ENCODE measurements around the gene GPR161.

GPR161 gene

DNA sequence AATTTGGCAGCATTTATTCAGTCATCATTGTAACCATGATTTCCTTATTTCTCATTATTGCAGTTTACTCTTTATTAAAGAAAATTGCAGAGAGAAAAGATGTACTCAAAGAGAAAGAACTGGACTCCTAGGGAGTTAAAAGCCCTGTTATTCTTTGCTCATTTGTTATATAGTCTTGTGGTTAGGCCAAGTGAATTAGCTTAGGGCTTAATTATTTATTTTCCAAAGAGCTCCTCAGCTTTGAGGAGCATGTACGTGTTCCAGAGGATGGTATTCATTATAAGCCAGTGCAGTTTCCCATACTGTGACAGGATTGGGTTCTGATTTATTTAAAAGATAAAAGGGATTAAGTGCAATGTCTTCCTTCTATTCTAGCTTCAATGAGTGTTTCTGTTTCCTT lies 86.4 kb downstream of the GPR161 start:
- H3K4me2 ChIP-seq (ENCODE audit: low read length): no peak overlapping the region
- no peak overlapping the region for H3K4me3 ChIP-seq (ENCODE audit: low read length)
- H3K27me3 ChIP-seq (ENCODE audit: control insufficient read depth, insufficient read depth, low read length): no peaks in the 10 kb centered on the region
- H3K36me3 ChIP-seq (ENCODE audit: insufficient read depth, low read length): peaks cover 27% of the 10 kb centered on the region
- H3K9ac ChIP-seq (ENCODE audit: low read depth, low read length): no peak overlapping the region
- H3K4me1 ChIP-seq (ENCODE audit: control insufficient read depth, insufficient read depth, low read length): no peaks in the 10 kb centered on the region
- H3K9me3 ChIP-seq (replicated peaks; ENCODE audit: low read length): no peaks in the 10 kb centered on the region

DNA sequence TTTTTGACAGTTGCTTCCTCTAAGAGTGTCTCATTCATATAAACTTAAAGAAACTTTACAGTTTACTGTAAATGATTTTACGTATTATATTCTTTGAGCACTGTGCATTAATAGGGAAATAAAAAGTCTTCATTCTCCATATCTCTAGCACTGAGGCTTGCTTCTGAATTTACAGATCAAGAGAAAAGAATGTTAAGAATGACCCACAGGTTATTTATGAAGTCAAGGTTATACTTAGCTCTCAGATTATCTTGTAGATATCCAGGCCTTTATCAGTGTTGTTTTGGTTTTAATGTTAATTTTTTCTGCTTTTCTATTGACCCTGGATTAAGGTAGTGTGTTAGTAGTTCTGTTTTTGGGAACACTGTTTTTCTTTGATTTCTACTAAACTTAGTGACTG lies 91.4 kb downstream of the GPR161 start:
- Histone ChIP-seq H3K4me1 (ENCODE audit: control insufficient read depth, insufficient read depth, low read length) (no peaks in the 10 kb centered on the region), H3K9ac (ENCODE audit: low read depth, low read length) (no peak overlapping the region), H3K4me2 (ENCODE audit: low read length) (no peak overlapping the region), H3K4me3 (ENCODE audit: low read length) (no peak overlapping the region), H3K36me3 (ENCODE audit: insufficient read depth, low read length) (peaks cover 47% of the 10 kb centered on the region), H3K27me3 (ENCODE audit: control insufficient read depth, insufficient read depth, low read length) (no peaks in the 10 kb centered on the region), H3K9me3 (replicated peaks; ENCODE audit: low read length) (no peaks in the 10 kb centered on the region)

DNA sequence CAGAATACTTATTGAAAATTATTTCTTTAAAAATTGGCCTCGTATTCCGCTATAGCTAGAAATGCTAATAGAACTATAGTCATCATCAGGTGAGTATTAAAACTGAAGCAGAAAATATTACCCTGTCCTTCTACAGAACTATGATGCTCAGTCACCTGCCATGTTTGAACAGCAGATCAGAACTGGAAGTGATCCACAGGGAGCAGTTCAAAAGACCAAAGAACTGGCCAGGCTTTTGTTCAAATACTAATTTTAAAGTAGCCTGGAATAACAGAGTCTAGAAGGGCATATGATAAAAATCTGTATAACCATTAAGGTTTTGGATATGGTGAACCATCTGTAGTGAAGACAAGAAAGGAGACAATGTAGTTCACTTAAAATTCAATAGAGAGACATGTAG lies 94.4 kb downstream of the GPR161 start:
- H3K27me3 ChIP-seq (ENCODE audit: control insufficient read depth, insufficient read depth, low read length): no peaks in the 10 kb centered on the region
- no peak overlapping the region for H3K4me3 ChIP-seq (ENCODE audit: low read length)
- H3K9ac ChIP-seq (ENCODE audit: low read depth, low read length): no peak overlapping the region
- H3K4me2 ChIP-seq (ENCODE audit: low read length): no peak overlapping the region
- H3K9me3 ChIP-seq (replicated peaks; ENCODE audit: low read length): no peaks in the 10 kb centered on the region
- H3K36me3 ChIP-seq (ENCODE audit: insufficient read depth, low read length): peaks cover 35% of the 10 kb centered on the region
- H3K4me1 ChIP-seq (ENCODE audit: control insufficient read depth, insufficient read depth, low read length): no peaks in the 10 kb centered on the region

DNA sequence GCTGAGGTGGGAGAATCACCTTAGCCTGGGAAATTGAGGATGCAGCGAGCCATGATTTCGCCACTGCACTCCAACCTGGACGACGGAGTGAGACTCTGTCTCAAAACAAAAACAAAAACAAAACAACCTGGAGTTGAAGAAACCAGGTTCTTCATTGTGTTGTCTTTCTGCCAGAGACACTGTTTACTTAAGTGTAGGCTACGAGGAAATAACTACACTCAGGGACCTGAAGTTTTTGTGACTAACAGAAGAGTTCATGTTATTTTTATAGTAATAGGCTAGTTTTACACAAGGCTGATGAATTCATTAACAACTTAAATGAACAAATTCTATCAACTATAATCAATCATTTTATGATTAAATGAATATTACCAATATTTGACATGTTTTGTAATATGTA lies 101.4 kb downstream of the GPR161 start:
- H3K4me3 ChIP-seq (ENCODE audit: low read length): no peak overlapping the region
- H3K9ac ChIP-seq (ENCODE audit: low read depth, low read length): no peak overlapping the region
- H3K4me2 ChIP-seq (ENCODE audit: low read length): no peak overlapping the region
- no peaks in the 10 kb centered on the region for H3K9me3 ChIP-seq (replicated peaks; ENCODE audit: low read length)
- no peaks in the 10 kb centered on the region for H3K27me3 ChIP-seq (ENCODE audit: control insufficient read depth, insufficient read depth, low read length)
- no peaks in the 10 kb centered on the region for H3K4me1 ChIP-seq (ENCODE audit: control insufficient read depth, insufficient read depth, low read length)
- peaks cover 7% of the 10 kb centered on the region for H3K36me3 ChIP-seq (ENCODE audit: insufficient read depth, low read length)

DNA sequence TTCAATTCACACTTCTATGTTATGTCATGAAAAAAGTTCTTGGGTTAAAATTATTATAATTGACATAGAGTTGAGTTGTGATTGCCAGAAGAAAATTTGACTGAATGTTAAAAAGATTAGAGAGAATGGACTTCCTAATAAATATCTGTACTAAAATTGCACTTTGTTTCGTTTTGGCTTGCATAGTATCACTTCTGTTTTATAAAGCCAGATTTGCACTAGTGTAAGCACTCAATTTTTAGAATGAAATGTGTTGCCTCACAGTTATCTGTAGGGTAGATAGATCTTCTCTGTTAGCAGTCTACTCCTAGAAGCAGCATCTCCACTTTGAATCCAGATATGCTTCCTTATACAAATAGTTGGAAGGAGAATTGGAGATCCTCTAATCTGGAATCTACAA lies 104.7 kb downstream of the GPR161 start:
- H3K9ac ChIP-seq (ENCODE audit: low read depth, low read length): no peak overlapping the region
- H3K4me1 ChIP-seq (ENCODE audit: control insufficient read depth, insufficient read depth, low read length): no peaks in the 10 kb centered on the region
- H3K36me3 ChIP-seq (ENCODE audit: insufficient read depth, low read length): peaks cover 12% of the 10 kb centered on the region
- no peak overlapping the region for H3K4me2 ChIP-seq (ENCODE audit: low read length)
- no peak overlapping the region for H3K4me3 ChIP-seq (ENCODE audit: low read length)
- H3K9me3 ChIP-seq (replicated peaks; ENCODE audit: low read length): no peaks in the 10 kb centered on the region
- no peaks in the 10 kb centered on the region for H3K27me3 ChIP-seq (ENCODE audit: control insufficient read depth, insufficient read depth, low read length)

DNA sequence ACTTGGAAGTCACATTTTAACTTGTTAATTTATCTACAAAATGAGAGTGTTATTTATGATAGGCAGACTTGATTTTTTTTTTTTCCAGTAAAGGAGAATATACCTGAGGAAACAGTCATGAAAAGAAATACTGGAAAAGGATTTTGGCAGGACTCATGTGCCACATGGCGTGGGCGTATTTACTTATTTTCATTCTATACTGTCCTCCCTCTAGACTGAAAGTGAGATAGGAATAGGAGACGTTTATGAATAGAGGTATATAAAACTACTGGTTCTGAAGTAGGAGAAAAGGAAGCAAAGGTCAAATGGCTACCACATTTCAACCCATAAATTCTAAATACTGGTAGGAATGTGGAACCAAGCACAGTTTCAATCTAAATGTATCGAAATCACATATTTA lies 105.1 kb downstream of the GPR161 start:
- Histone ChIP-seq H3K4me1 (ENCODE audit: control insufficient read depth, insufficient read depth, low read length) (no peaks in the 10 kb centered on the region), H3K9ac (ENCODE audit: low read depth, low read length) (no peak overlapping the region), H3K4me3 (ENCODE audit: low read length) (no peak overlapping the region), H3K27me3 (ENCODE audit: control insufficient read depth, insufficient read depth, low read length) (no peaks in the 10 kb centered on the region), H3K36me3 (ENCODE audit: insufficient read depth, low read length) (peaks cover 15% of the 10 kb centered on the region), H3K4me2 (ENCODE audit: low read length) (no peak overlapping the region), H3K9me3 (replicated peaks; ENCODE audit: low read length) (no peaks in the 10 kb centered on the region)

DNA sequence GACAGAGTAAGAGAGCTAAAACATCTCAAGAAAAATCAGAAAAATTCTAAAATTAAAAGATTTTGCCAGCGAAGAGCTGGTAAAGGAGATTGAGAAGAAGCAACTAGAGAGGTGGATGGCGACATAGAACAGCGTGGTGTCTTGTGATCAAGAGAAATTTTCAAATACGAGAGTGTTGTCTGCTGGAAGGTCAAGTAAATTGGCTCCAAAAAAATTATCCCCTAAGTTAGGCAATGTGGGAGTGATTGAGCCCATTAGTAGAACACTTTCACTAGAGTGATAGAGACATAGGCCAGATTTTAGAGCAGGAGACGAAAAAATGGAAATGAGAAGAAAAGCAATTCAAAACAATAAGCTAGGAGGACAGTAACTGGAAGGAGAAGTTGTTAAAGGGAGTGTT lies 105.5 kb downstream of the GPR161 start:
- no peak overlapping the region for H3K4me3 ChIP-seq (ENCODE audit: low read length)
- no peaks in the 10 kb centered on the region for H3K27me3 ChIP-seq (ENCODE audit: control insufficient read depth, insufficient read depth, low read length)
- H3K9me3 ChIP-seq (replicated peaks; ENCODE audit: low read length): no peaks in the 10 kb centered on the region
- no peak overlapping the region for H3K9ac ChIP-seq (ENCODE audit: low read depth, low read length)
- no peak overlapping the region for H3K4me2 ChIP-seq (ENCODE audit: low read length)
- H3K4me1 ChIP-seq (ENCODE audit: control insufficient read depth, insufficient read depth, low read length): no peaks in the 10 kb centered on the region
- H3K36me3 ChIP-seq (ENCODE audit: insufficient read depth, low read length): peaks cover 19% of the 10 kb centered on the region
